CD4-positive, alpha-beta T cell treated with Interferon alpha-2 for 1 hour (primary cell): Measurements from ENCODE around the gene SNAP29.
"Not testable (repeated sequence)": the region's sequence is repeated elsewhere in the genome, so short reads cannot be mapped to it uniquely, and the experiment has no call there.

Experiments
- DNase-seq, 2 donors: peaks; one replicate each; pipeline ENCODE4 v3.0.0-alpha.2; 2020 to 2022

The SNAP29 gene

DNA sequence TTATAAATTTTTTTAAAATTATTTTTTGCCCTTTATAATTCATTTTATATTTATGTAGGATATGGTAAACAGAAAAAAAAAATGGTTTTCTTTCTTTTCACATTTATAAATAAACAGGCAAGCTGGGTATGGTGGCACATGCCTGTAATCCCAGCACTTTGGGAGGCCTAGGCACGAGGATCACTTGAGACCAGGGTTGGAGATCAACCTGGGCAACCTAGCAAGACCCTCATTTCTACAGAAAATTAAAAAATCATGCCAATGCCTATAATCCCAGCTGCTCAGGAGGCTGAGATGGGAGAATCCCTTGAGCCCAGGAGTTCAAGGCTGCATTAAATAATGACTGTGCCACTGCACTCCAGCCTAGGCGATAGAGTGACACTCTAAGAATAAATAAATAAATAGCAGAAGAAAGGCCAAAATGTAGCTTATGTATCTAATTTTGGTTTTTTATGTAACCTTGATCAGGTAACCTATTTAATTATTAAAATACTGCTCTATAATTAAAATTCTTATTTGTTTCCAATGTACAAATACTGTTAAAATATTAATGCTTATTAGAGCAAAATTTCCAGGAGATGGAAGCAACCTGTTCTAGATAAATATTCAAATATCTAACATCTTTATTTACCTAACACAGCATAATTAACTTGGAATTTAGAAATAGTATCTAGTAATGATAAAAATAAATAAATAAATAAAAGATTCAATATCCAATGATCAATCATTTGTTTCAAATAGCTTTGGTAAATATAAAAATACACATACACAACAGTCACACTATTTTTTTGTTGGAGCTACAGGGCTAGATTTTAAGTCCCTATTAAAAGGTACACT is 21.6 kb upstream of the SNAP29 start:
- no peak for DNase-seq

DNA sequence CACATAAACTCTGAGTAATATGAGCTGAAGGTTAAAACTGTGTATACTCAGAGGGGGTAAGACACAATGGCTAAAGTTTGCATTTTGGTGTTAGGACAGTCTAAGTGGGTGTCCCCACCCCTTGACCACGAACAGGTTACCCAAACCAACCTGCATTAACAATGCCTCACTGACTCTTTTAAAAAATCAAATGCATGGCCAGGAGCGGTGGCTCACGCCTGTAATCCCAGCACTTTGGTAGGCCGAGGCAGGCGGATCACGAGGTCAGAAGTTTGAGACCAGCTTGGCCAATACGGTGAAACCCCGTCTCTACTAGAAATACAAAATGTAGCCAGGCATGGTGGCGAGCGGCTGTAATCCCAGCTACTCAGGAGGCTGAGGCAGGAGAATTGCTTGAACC is 19.5 kb upstream of the SNAP29 start:
- DNase-seq = not testable (repeated sequence)

DNA sequence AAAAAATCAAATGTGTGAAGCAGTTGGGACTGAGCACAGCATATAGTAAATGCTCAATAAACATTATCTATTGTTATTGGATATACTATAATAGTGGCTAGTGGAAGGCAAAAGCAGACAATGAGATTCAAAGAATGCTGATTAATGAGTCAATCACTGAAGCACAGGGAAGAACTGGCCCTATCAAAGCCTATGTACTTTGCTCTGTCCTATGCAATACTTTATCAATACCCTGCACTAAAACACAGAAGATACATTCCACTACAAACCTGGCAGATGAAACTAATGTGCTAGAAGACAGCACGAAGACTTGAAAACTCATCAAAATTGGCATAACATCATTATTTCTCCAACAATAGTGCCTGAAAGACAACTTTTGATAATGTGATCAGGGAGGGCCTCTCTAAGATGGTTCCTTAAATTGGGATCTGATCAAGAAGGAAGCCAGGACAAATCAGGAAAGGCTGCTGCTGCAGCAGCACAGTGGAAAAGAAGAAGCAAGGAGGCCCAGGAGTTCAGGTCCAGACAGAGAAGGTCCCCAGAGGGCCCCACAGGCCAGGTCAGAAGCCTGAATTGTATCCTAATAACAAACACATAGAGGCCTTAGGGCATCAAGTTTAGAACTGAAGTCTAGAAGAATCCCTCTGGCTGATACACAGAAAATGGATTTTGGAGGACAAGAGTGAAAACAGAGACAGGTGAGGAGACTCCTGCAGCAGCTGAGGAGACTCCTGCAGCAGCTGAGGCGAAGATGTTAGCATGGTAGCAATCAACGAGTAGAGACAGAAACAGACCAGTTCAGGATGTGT is 18.8 kb upstream of the SNAP29 start:
- no peak for DNase-seq

DNA sequence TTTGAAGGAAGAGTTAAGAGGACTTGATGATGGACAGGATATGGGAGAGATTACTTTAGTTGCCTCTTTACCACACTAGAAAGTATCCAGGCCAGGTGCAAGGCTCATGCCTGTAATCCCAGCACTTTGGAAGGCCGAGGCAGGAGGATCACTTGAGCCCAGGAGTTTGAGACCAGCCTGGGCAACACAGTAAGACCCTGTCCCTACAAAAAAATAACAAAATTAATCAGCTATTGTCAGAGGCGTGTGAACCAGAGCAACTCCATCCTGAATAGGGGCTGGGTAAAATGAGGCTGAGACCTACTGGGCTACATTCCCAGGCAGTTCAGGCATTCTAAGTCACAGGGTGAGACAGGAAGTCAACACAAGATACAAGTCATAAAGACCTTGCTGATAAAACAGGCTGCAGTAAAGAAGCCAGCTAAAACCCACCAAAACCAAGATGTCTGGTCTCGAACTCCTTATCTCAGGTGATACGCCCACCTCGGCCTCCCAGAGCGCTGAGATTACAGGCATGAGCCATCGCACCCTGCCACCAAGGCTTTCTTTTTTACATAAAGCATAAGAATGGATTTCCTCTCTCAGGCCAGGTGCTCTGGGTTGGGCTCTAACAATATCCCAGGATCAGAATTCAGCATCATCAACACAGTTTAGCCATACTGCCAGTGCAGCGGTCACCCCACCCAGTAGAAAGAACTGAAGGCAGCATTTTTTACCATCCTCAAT is 18.0 kb upstream of the SNAP29 start:
- no peak for DNase-seq

DNA sequence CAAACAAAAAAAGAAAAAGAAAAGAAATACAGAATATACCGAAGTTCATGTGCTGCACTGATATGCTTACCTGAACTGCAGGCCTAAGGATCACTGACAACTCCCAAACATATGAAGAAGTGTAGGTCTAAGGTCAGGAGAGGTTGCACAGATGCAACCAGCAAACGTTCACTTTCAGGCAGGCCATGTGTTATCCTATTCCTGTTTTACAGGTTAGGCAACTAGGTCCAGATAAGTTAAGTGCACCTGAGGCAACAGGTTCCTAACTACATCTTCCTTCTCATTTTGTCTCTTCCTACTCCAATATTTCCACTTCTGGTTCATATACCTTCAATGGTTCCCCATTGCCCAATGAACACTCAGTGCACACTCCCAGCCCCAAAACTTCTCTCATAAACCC is 15.3 kb upstream of the SNAP29 start:
- no peak for DNase-seq

DNA sequence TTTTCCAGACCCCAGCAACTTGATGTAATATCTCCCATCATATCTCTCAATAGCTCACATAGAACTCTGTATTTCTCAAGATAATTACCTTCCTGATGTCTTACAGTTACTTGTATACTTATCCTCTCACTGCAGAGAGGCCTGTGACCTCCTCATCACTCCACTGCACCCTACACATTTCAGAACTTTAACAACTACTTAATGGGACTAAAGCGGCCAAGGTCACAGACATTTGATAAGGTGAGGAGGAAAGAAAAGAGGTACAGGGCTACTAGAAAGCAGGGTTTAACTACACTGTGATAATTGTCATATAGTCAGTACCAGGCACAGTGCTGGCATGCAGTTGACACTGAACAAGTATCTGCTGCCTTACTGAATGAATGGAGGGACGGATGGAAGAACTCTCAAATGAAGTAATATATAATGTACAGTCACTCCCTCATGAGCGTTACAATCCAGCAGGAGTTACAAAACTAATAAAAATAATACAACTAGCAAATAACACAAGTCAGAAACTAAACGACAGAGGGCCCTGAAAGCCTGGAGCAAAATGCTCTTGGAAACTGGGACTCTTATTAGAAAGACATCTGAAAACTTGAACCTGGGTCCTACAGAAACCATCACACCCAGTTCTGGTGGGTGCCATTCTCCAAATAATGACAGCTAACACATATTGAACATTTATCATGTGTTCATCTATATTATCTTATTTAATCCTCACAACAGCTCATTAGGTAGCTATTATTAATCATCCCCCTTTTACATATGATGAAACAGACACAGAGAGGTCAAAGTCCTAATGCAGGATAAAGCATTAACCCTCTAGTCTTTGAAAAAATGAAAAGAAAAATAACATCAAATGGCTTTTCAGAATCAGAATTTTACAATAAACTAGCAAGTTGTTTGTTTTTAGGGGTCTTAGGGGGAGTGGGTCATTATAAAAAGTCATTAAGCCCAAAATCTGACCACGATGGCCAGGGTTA is 14.5 kb upstream of the SNAP29 start:
- no peak for DNase-seq

DNA sequence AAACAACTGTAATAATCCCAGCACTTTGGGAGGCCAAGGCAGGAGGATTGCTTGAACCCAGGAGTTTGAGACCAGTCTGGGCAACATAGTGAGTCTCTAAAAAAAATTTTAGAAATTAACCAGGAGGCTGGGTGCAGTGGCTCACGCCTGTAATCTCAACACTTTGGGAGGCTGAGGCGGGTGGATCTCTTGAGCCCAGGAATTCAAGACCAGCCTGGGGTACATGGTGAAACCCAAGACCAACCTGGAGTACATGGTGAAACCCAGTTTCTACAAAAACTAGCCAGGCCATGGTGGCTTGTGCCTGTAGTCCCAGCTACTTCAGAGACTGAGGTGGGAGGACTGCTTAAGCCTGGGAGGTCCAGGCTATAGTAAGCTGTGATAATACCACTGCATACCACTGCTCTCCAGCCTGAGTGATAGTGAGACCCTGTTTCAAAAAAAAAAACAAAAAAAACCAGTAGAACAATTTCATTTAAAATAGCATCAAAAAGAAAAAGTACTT is 11.4 kb upstream of the SNAP29 start:
- DNase-seq = no peak

DNA sequence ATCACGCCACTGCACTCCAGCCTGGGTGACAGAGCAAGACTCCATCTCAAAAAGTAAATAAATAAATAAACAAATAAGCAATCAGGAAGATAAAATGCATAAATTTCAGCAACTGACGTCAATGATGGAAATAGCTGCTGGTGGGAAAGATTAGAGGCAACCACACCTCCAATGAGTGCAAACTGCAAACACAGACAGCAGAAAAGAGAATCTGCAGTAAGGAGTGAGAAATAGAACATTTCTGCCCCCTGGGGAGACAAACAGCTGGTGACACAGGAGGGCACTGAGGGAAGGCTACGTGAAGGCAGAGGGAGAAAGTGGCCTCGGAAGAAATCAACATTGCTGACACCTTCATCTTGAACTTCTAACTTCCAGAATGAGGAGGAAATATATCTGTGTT is 6.7 kb upstream of the SNAP29 start:
- no peak for DNase-seq

DNA sequence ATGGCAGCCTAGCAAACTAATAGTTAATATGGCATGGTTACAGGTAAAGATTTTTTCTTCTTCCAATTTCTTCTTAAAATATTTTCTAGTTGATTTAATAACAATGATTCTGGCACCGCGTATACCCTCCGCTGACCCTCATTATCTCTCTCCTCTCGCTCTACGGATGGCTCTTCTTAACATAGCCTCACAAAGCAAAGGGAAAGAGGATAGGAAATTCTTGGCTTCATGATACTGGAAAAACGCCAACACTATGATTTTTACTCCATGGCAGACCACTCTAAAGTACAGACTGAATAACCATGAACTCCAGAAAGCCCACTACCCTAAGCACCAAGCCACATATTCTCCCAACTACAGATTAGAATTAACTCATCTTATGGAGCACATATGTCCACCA is 6.3 kb upstream of the SNAP29 start:
- DNase-seq = no peak

DNA sequence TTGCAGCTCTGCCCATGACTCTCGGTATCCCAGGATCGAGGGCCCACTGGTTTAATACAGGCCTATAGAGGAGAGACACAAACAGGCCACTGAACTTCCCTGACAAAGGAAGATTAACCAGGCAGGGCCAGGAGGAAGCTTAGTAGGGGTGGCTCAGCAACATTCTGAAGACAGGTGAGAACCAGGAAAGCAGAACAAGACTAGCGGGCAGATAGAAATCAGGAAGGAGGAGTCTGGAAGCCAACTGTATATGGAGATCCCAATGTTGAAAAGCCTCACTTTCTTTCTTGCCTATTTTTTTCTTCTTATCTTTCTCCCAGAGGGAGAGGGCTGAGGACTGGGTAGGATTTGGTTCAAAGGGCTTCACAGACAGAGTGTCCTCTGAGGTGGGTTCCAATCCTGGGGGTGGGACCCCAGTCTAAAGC is 5.6 kb upstream of the SNAP29 start:
- DNase-seq = no peak

DNA sequence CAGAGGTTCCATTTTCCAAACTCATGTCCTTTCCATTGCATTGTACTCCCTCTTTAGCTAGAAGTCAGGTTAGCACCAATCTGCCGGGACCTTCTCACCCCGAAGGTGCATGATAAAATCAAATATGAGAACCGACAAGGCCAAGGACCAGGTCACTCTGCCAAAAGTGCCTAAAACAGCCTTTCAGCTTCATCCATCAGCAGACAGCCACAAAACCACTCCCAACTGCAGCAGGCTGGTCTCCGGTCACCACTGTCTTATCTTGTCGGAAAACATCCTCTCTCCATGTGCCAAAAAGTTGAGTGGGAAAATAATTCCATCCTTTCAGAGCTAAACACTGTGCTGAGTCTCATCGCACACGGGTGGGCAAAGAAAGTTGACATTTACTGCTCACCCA is 1.6 kb upstream of the SNAP29 start:
- DNase-seq = no peak

DNA sequence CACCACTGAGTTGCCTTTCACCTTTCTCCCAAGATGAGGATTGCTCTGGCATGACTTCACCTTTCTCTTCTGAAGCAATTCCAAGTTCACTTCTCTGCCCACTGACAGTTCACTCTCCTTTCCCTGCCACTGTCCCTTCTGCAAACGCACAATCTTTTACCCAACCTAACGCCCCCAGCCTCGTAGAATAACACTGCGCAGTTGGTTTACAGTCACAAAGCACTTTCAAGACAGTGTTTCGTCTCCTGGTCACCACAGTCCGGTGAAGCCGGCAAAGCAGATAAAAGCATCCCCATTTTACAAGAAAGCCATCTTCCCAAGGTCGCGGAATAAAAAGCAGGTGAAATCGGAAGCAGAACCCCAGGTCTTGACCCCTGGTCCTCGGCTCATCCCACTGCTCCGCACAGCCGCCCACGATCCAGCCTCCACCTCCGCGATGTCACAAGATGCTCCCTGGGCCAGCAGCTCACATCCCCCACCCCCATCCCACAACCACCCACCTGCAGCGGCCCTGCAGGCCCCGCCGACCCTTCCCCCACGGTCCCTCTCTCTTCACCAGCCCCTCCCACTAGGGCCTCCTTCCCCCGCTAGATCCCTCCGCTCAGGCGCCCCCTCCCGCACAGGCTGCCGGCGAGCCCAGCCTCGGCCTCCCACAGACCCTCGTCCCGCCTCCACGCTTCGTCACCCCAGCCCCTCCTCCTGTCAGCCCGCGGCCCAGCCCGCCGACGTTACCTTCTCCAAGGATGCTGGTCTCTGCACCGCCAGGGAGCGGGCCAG is 781 bp upstream of the SNAP29 start:
- DNase-seq = peak; percentile 80 to 88

DNA sequence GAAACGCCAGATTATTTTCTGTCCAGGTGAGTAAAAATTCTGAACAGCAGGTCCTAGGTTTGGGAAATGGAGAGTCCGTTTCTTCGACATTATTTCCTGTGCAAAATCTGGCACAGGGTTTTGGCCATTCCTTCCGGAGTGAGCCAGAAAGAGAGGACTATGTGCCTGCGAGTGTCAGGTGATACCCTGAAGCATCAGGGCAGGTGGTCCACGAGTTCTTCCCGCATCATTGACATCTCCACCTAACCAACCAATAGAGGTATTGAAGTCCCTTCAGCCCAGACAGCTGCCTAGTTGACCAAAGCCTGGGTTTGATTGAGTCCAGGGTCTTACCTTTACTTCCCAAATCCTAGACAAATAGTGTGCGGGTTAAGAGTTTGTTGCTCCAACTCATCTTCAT is 808 bp downstream of the SNAP29 start:
- no peak for DNase-seq

DNA sequence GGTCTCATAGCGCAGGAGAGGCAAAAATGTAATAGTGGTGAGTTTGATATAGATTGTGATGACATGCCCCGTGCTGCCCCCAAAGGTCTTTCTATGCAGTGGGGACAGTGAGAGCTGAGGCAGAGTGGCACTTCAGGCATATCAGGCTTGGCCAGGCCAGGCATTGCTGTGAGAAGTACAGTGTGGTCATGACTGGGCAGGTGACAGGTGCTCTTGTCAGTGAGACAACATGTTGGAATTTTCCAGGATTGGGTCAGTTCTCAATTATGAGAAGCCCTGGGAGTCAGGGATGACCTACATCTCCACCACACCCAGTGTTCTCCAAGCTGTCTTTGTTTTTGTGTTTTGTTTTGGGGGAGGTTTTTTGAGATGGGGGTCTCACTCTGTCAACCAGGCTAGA is 3.7 kb downstream of the SNAP29 start:
- no peak for DNase-seq

DNA sequence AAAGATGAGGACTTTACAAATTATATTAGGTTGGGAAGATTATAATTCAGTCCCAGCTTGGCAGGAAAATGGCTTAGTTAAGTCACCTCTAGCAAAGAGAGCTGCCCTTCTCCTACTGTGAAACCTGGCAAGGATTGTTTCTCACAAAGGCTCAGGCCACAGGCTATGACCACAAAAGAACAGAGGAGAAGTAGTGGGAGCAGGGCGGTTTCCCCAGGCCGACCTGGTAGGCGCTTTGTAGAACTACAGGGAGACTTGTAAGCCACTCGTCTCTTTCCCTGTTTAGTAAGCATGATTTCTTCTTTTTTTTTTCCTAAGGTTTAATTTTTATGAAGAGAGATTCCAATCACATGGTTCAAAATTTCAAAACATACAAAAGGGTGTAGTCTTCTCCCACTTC is 4.6 kb downstream of the SNAP29 start:
- no peak for DNase-seq

DNA sequence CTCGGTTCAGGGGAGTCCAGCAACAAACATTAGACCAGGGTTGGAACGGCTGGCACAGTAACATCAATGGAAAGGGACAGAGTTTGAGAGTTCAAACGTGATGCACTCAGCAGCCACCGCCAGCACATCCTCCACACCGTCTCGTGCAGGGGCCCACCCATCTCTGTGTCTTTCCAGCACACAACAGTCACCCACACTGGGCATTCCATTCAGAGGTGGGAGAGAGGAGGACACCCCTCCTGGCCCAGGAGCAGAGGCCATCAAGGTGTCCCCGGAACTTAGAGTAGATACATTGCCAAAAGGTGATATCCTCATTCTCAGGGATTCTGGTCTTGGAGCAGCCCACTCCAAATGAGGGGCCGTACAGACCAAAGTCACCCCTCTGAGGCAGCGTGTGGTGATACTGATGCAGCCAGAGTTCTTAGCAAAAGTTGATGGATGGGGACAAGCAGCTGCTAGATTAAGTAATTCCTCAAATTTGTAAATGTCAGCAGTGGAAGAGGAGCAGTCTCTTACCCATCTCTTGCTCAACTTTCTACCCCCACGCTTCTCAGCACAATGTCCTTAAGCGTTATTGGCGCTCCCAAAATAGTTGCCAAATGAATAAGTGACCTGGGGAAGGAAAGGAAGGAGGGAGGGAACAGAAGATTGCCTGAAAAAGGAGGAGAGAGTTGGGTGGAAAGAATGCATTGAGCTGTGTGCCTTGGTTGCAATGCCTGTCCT is 5.5 kb downstream of the SNAP29 start:
- DNase-seq = no peak

DNA sequence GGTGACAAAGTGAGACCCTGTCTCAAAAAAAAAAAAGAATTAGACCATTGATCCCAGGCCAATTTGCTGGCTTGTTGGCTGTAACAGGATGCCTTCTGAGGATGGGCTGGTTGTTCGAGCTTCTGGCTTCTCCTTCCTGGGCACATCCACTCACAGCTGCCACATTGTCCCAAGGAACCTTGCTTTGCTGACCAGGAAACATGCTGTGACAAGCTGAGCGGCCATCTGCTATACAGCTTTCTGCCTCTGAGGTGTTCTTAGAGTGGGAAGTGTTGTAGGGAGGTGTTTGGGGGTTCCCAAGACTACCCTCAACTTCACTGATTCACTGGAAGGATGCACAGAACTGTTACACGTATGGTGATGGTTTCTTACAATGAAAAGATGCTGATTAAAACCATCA is 6.5 kb downstream of the SNAP29 start:
- DNase-seq = no peak

DNA sequence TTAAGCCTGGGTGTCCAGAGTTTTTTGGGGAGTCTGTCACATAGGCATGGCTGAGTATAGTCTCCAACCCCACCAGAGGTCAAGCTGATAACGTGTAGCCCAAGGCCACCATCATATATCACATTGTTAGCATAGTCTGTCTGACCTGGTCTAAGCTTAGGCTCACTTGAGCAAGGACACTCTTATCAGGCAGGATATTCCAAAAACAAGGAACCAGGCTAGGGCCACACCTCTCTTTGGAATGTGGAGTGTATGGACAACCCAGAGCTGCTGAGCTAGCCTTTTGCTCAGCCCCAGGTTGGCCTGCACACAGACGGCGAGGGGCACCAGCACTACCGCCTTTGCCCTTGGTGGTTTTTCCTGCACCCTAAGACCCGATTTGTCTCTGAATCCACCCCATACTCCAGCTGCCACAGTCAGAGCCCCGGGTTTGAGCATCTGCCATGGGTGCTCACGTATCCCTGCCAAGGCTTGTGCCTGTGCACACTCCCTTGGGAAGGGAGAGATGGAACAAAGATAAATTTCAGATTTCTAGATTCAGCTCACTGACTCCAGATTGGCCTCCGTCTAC is 7.2 kb downstream of the SNAP29 start:
- no peak for DNase-seq

DNA sequence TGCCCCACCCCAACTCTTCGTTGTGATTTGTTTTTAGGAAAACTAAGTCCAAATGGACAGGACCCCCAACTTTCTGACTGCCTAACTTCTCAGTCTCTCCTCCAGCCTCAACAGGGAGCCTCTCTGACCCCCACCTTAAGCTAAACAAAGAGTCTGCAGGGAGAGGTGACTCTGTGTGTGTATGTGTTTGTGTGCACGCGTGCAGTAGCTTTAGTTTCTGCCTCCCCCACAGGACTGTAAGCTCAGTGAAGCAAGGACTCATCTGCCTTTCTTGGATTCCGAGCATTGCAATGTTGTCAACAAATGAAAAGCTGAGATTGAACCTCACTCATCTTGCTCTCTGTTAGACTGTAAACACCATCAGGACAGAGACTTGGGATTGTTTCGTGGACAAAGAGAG is 7.9 kb downstream of the SNAP29 start:
- DNase-seq = no peak
